Nephron progenitor cell (in vitro differentiated cells): ENCODE results near the gene LAMP1.
"Not testable (repeated sequence)": the region's sequence is repeated elsewhere in the genome, so short reads cannot be mapped to it uniquely, and the experiment has no call there.

Experiments used
- DNase-seq: peaks from one replicate; pipeline ENCODE4 v3.0.0; 2021
- H3K27ac Mint-ChIP-seq: 2 replicates; pipeline ENCODE4 v1.8.0; 2021; ENCODE audit warnings: mild to moderate bottlenecking, moderate library complexity, mixed read lengths
- H3K27me3 Mint-ChIP-seq: 2 replicates; pipeline ENCODE4 v1.8.0; 2021; ENCODE audit warnings: mild to moderate bottlenecking, low read depth, mixed read lengths; ENCODE audit not compliant: poor library complexity
- H3K36me3 Mint-ChIP-seq: 2 replicates; pipeline ENCODE4 v1.8.0; 2021; ENCODE audit warnings: low read depth, mixed read lengths
- H3K4me1 Mint-ChIP-seq: 2 replicates; pipeline ENCODE4 v1.8.0; 2021; ENCODE audit warnings: mixed read lengths
- H3K4me3 Mint-ChIP-seq: 2 replicates; pipeline ENCODE4 v1.8.0; 2021; ENCODE audit warnings: mild to moderate bottlenecking, moderate library complexity, mixed read lengths
- H3K9me3 Mint-ChIP-seq: 2 replicates; pipeline ENCODE4 v1.8.0; 2021; ENCODE audit warnings: mild to moderate bottlenecking, moderate library complexity, mixed read lengths
- CTCF ChIP-seq: fragments of 200-600 bp; sonication (generic); IDR thresholded peaks from 2 replicates; pipeline ENCODE4 v1.5.0; 2021; ENCODE audit warnings: antibody characterized with exemption

Gene LAMP1

GRCh38 chr13:113309473-113309872 lies 12.4 kb downstream of the LAMP1 start:
- H3K27ac Mint-ChIP-seq = peak overlapping the region; percentile 71
- no peak overlapping the region for H3K4me3 Mint-ChIP-seq
- peaks cover 5% of the 10 kb centered on the region for H3K4me1 Mint-ChIP-seq
- H3K27me3 Mint-ChIP-seq = no peaks in the 10 kb centered on the region
- no peak for DNase-seq
- H3K9me3 Mint-ChIP-seq = no peaks in the 10 kb centered on the region
- peaks cover 28% of the 10 kb centered on the region for H3K36me3 Mint-ChIP-seq
- TF ChIP-seq CTCF = no peak

DNA sequence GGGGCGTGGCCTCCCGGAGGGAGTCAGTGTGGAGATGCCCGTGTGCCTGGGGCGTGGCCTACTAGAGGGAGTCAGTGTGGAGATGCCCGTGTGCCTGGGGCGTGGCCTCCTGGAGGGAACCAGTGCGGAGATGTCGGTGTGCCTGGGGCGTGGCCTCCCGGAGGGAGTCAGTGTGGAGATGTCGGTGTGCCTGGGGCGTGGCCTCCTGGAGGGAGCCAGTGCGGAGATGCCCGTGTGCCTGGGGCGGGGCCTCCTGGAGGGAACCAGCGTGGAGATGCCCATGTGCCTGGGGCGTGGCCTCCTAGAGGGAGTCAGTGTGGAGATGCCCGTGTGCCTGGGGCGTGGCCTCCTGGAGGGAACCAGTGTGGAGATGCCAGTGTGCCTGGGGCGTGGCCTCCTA lies 17.1 kb downstream of the LAMP1 start:
- H3K27ac Mint-ChIP-seq, H3K4me1 Mint-ChIP-seq, H3K9me3 Mint-ChIP-seq, H3K27me3 Mint-ChIP-seq, DNase-seq, H3K4me3 Mint-ChIP-seq: not testable (repeated sequence)
- peaks cover 21% of the 10 kb centered on the region for H3K36me3 Mint-ChIP-seq

DNA sequence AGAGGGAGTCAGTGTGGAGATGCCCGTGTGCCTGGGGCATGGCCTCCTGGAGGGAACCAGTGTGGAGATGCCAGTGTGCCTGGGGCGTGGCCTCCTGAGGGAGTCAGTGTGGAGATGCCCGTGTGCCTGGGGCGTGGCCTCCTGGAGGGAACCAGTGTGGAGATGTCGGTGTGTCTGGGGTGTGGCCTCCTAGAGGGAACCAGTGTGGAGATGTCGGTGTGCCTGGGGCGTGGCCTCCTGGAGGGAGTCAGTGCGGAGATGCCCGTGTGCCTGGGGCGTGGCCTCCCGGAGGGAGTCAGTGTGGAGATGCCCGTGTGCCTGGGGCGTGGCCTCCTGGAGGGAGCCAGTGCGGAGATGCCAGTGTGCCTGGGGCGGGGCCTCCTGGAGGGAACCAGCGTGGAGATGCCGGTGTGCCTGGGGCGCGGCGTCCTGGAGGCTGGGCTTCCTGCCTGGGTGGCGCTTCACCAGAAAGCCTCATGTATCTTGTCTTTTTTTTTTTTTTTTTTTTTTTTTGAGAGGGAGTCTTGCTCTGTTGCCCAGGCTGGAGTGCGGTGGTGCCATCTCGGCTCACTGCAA lies 17.9 kb downstream of the LAMP1 start:
- H3K27ac Mint-ChIP-seq, H3K9me3 Mint-ChIP-seq, H3K4me1 Mint-ChIP-seq, DNase-seq, H3K27me3 Mint-ChIP-seq, H3K4me3 Mint-ChIP-seq: not testable (repeated sequence)
- peaks cover 19% of the 10 kb centered on the region for H3K36me3 Mint-ChIP-seq

GRCh38 chr13:113315992-113316391 lies 19.0 kb downstream of the LAMP1 start:
- Mint-ChIP-seq H3K27ac (no peak overlapping the region), H3K36me3 (peaks cover 24% of the 10 kb centered on the region), H3K4me1 (no peaks in the 10 kb centered on the region), H3K4me3 (no peak overlapping the region), H3K9me3 (no peaks in the 10 kb centered on the region), H3K27me3 (peaks cover 6% of the 10 kb centered on the region)
- no peak for TF ChIP-seq CTCF
- DNase-seq = no peak

- no peak for TF ChIP-seq CTCF
- peaks cover 6% of the 10 kb centered on the region for H3K27me3 Mint-ChIP-seq
Observed at GRCh38 chr13:113317031-113317430, 20.0 kb downstream of the LAMP1 start.

DNA sequence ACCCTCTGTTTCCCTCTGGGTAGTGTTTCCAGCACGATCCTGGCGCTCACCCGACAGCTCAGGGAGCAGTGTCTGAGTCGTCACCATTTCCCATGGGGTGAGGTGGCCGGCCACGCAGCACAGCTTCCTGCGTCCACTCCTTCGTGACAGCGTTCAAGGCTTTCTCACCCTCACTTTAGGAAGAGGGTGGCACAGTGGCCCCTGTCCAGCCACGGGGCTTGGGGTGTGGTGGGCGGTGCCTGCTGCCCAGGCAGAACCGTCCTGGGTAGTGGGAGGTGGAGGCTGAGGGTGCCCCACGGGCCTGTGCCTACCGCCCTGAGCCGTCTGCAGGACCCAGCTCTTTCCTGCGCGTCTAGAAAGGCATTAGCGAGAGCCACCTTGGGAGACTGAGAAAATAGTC lies 21.9 kb downstream of the LAMP1 start:
- TF ChIP-seq CTCF = no peak

More at GRCh38 chr13:113317031-113317430, 20.0 kb downstream of the LAMP1 start:
- Mint-ChIP-seq H3K4me1 (no peaks in the 10 kb centered on the region), H3K36me3 (peaks cover 27% of the 10 kb centered on the region), H3K9me3 (no peaks in the 10 kb centered on the region), H3K4me3 (no peak overlapping the region), H3K27ac (peak overlapping the region; percentile 92)
- DNase-seq = no peak

DNA sequence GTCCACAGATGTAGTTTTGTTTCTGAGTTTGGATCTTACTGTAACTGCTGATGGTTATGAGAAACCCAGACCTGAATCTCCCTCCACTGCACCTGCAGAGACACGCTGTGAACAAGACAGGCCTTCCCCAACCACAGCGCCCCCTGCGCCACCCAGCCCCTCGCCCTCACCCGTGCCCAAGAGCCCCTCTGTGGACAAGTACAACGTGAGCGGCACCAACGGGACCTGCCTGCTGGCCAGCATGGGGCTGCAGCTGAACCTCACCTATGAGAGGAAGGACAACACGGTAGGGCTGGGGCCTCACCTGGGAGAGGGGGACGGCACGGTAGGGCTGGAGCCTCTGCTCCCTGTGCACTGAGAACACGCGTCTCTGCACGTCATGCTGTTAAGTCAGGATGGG lies 22.3 kb downstream of the LAMP1 start:
- Mint-ChIP-seq H3K4me1 (no peaks in the 10 kb centered on the region), H3K36me3 (peaks cover 48% of the 10 kb centered on the region), H3K27me3 (peaks cover 6% of the 10 kb centered on the region), H3K4me3 (no peak overlapping the region), H3K9me3 (no peaks in the 10 kb centered on the region), H3K27ac (no peak overlapping the region)
- no peak for TF ChIP-seq CTCF
- no peak for DNase-seq

More for the DNA sequence above, 21.9 kb downstream of the LAMP1 start:
- no peak overlapping the region for H3K4me3 Mint-ChIP-seq
- H3K4me1 Mint-ChIP-seq = no peaks in the 10 kb centered on the region
- peaks cover 43% of the 10 kb centered on the region for H3K36me3 Mint-ChIP-seq
- H3K27ac Mint-ChIP-seq = no peak overlapping the region
- H3K27me3 Mint-ChIP-seq = peaks cover 6% of the 10 kb centered on the region
- no peaks in the 10 kb centered on the region for H3K9me3 Mint-ChIP-seq
- DNase-seq = no peak
